ENCODE data around the gene PAK4. TPM values are rescaled to one million over a fixed set of nuclear protein-coding genes. Genes with fewer than 3 reads are reported as not detected.

The PAK4 gene
- total RNA-seq, 1 donor: 9.0 TPM

- TF ChIP-seq, protein P1, sequence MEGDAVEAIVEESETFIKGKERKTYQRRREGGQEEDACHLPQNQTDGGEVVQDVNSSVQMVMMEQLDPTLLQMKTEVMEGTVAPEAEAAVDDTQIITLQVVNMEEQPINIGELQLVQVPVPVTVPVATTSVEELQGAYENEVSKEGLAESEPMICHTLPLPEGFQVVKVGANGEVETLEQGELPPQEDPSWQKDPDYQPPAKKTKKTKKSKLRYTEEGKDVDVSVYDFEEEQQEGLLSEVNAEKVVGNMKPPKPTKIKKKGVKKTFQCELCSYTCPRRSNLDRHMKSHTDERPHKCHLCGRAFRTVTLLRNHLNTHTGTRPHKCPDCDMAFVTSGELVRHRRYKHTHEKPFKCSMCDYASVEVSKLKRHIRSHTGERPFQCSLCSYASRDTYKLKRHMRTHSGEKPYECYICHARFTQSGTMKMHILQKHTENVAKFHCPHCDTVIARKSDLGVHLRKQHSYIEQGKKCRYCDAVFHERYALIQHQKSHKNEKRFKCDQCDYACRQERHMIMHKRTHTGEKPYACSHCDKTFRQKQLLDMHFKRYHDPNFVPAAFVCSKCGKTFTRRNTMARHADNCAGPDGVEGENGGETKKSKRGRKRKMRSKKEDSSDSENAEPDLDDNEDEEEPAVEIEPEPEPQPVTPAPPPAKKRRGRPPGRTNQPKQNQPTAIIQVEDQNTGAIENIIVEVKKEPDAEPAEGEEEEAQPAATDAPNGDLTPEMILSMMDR (IDR thresholded peaks at IDR 0.05; ENCODE audit: insufficient read depth, low read length): no peak
- peak; percentile 41 for DNase-seq (ENCODE audit: low read depth)
- no peak overlapping the region for H3K4me3 ChIP-seq (ENCODE audit: low read depth, low read length)
These were observed 35.5 kb downstream of the PAK4 start for GRCh38 chr19:39160889-39161672.

GRCh38 chr19:39162441-39163043 is 37.0 kb downstream of the PAK4 start:
- DNase-seq (ENCODE audit: low read depth): no peak
- no peak overlapping the region for H3K4me3 ChIP-seq (ENCODE audit: low read depth, low read length)
- TF ChIP-seq, protein P1 (IDR thresholded peaks at IDR 0.05; ENCODE audit: insufficient read depth, low read length): no peak

GRCh38 chr19:39163621-39164020 is 38.0 kb downstream of the PAK4 start:
- DNase-seq (ENCODE audit: low read depth): no peak
- TF ChIP-seq, protein P1 (IDR thresholded peaks at IDR 0.05; ENCODE audit: insufficient read depth, low read length): no peak
- H3K4me3 ChIP-seq (ENCODE audit: low read depth, low read length): no peak overlapping the region

GRCh38 chr19:39164289-39164688 is 38.7 kb downstream of the PAK4 start:
- no peak overlapping the region for H3K4me3 ChIP-seq (ENCODE audit: low read depth, low read length)
- TF ChIP-seq, protein P1 (IDR thresholded peaks at IDR 0.05; ENCODE audit: insufficient read depth, low read length): no peak
- no peak for DNase-seq (ENCODE audit: low read depth)

DNA sequence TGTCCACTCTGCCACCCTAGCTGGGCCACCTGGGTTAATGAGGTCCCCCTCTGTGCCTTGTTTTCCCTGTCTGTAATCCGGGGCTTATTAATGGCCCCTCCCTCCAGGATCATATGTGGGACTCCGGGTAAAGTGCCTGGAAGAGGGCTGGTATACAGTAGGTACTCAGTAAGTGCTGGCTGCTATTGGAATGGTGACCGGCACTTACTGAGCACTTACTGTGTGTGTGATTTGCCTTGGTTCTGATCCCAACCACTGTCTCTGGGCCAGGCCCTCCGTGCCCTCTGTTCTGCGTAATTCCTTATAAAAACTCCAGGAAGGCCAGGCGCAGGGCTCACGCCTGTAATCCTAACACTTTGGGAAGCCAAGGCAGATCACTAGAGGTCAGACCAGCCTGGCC is 40.3 kb downstream of the PAK4 start:
- no peak overlapping the region for H3K4me3 ChIP-seq (ENCODE audit: low read depth, low read length)
- TF ChIP-seq, protein P1 (IDR thresholded peaks at IDR 0.05; ENCODE audit: insufficient read depth, low read length): no peak
- DNase-seq (ENCODE audit: low read depth): no peak

- DNase-seq (ENCODE audit: low read depth): no peak
- TF ChIP-seq, protein P1 (IDR thresholded peaks at IDR 0.05; ENCODE audit: insufficient read depth, low read length): no peak
- no peak overlapping the region for H3K4me3 ChIP-seq (ENCODE audit: low read depth, low read length)
These were observed 41.2 kb downstream of the PAK4 start for GRCh38 chr19:39166571-39167391.

All from fibroblast of the aortic adventitia (primary cell).